GM19025 (cell line): ENCODE data around the gene UBQLN2.
A peak's percentile ranks its signal among the peaks of the same experiment; 100 is the strongest.
"Not testable (repeated sequence)": the region's sequence is repeated elsewhere in the genome, so short reads cannot be mapped to it uniquely, and the experiment has no call there.

Experiments used
- ATAC-seq: cut with Tn5 transposase; IDR thresholded peaks from one replicate; pipeline ENCODE4 v1.9.1; 2021; ENCODE audit warnings: mild to moderate bottlenecking, low read depth, moderate library complexity; ENCODE audit not compliant: unreplicated experiment

The UBQLN2 gene

GRCh38 chrX:56563231-56564161 lies at the start of gene UBQLN2:
TSS of gene UBQLN2 (plus strand) at chrX:56563627. CDS start at chrX:56563874, 247 bp downstream.
- ATAC-seq = peak; percentile 73

GRCh38 chrX:56519642-56520041 lies 43.8 kb upstream of the UBQLN2 start:
- ATAC-seq = no peak

GRCh38 chrX:56529482-56530007 lies 33.9 kb upstream of the UBQLN2 start:
- ATAC-seq = not testable (repeated sequence)

- ATAC-seq = no peak
These were observed 33.4 kb upstream of the UBQLN2 start for GRCh38 chrX:56530011-56530410.

GRCh38 chrX:56550667-56551066 lies 12.8 kb upstream of the UBQLN2 start:
- no peak for ATAC-seq

- ATAC-seq = no peak
These were observed 8.6 kb upstream of the UBQLN2 start for GRCh38 chrX:56554870-56555269.

- no peak for ATAC-seq
These were observed 6.0 kb upstream of the UBQLN2 start for GRCh38 chrX:56557376-56557929.

- no peak for ATAC-seq
These were observed 898 bp downstream of the UBQLN2 start for GRCh38 chrX:56564164-56564885.

- no peak for ATAC-seq
These were observed 1.8 kb downstream of the UBQLN2 start for GRCh38 chrX:56564921-56565840.

GRCh38 chrX:56569378-56570057 lies 6.1 kb downstream of the UBQLN2 start:
- no peak for ATAC-seq

GRCh38 chrX:56572975-56573374 lies 9.5 kb downstream of the UBQLN2 start:
- no peak for ATAC-seq

GRCh38 chrX:56574861-56575260 lies 11.4 kb downstream of the UBQLN2 start:
- no peak for ATAC-seq

GRCh38 chrX:56576721-56577120 lies 13.3 kb downstream of the UBQLN2 start:
- ATAC-seq = no peak

- ATAC-seq = no peak
These were observed 25.2 kb downstream of the UBQLN2 start for GRCh38 chrX:56588397-56589188.

- ATAC-seq = not testable (repeated sequence)
These were observed 28.4 kb downstream of the UBQLN2 start for GRCh38 chrX:56591830-56592229.

GRCh38 chrX:56600141-56600540 lies 36.7 kb downstream of the UBQLN2 start:
- no peak for ATAC-seq

GRCh38 chrX:56600987-56601386 lies 37.6 kb downstream of the UBQLN2 start:
- ATAC-seq = no peak

GRCh38 chrX:56615282-56615681 lies 51.9 kb downstream of the UBQLN2 start:
- ATAC-seq = no peak
